Ishikawa (cell line): Measurements from ENCODE around the gene XXYLT1.

Source experiments
- CEBPB ChIP-seq: IDR thresholded peaks from 2 replicates; pipeline ENCODE4 v1.6.1; 2012
- CREB1 ChIP-seq: IDR thresholded peaks from 2 replicates; pipeline ENCODE4 v1.6.1; 2012; ENCODE audit warnings: low read depth
- EGR1 ChIP-seq: IDR thresholded peaks from 2 replicates; pipeline ENCODE4 v1.6.1; 2012
- EP300 ChIP-seq: IDR thresholded peaks from 2 replicates; pipeline ENCODE4 v1.6.1; 2012; ENCODE audit warnings: borderline replicate concordance
- FOXM1 ChIP-seq: IDR thresholded peaks from 2 replicates; pipeline ENCODE4 v1.6.1; 2012; ENCODE audit warnings: low read depth, borderline replicate concordance
- MAX ChIP-seq: IDR thresholded peaks from 2 replicates; pipeline ENCODE4 v1.6.1; 2012
- NFIC ChIP-seq: IDR thresholded peaks from 2 replicates; pipeline ENCODE4 v1.6.1; 2012
- RAD21 ChIP-seq: IDR thresholded peaks from 2 replicates; pipeline ENCODE4 v1.6.1; 2012; ENCODE audit warnings: low read depth
- REST ChIP-seq: IDR thresholded peaks from 2 replicates; pipeline ENCODE4 v1.6.1; 2012; ENCODE audit warnings: low read depth, mild to moderate bottlenecking
- TAF1 ChIP-seq: IDR thresholded peaks from 2 replicates; pipeline ENCODE4 v1.6.1; 2012; ENCODE audit warnings: low read depth, mild to moderate bottlenecking
- TCF12 ChIP-seq: IDR thresholded peaks from 2 replicates; pipeline ENCODE4 v1.6.1; 2012; ENCODE audit warnings: low read depth
- TEAD4 ChIP-seq: IDR thresholded peaks from 2 replicates; pipeline ENCODE4 v1.6.1; 2012
- USF1 ChIP-seq: IDR thresholded peaks from 2 replicates; pipeline ENCODE4 v1.6.1; 2012
- YY1 ChIP-seq: IDR thresholded peaks from 2 replicates; pipeline ENCODE4 v1.6.1; 2012; ENCODE audit warnings: low read depth
- ZBTB7A ChIP-seq: IDR thresholded peaks from 2 replicates; pipeline ENCODE4 v1.6.1; 2012; ENCODE audit warnings: low read depth

Gene XXYLT1

GRCh38 chr3:195269375-195270078 is 1.4 kb downstream of the XXYLT1 start:
- no peak for TF ChIP-seq FOXM1
- TF ChIP-seq CEBPB: no peak
- no peak for TF ChIP-seq EGR1
- TF ChIP-seq ZBTB7A: no peak
- no peak for TF ChIP-seq YY1
- no peak for TF ChIP-seq RAD21

- TF ChIP-seq EP300 (no peak), ZBTB7A (no peak), REST (no peak), CEBPB (no peak), TEAD4 (no peak), EGR1 (no peak), USF1 (no peak), TAF1 (no peak), CREB1 (no peak), FOXM1 (no peak), YY1 (no peak), RAD21 (no peak), TCF12 (no peak), NFIC (no peak), MAX (no peak)
Observed at GRCh38 chr3:195268576-195269309, 2.2 kb downstream of the XXYLT1 start.

- TF ChIP-seq CREB1 (no peak), TCF12 (no peak), RAD21 (no peak), USF1 (no peak), EP300 (no peak), MAX (no peak), CEBPB (no peak), EGR1 (no peak), NFIC (no peak), REST (no peak)
Observed at GRCh38 chr3:195267096-195267495, 3.9 kb downstream of the XXYLT1 start.

- TF ChIP-seq REST (no peak), FOXM1 (no peak), USF1 (no peak), TAF1 (no peak), NFIC (no peak), YY1 (no peak), EP300 (no peak), RAD21 (no peak), TEAD4 (no peak), CREB1 (no peak), ZBTB7A (no peak), TCF12 (no peak), MAX (no peak), CEBPB (no peak)
Observed at GRCh38 chr3:195266428-195266827, 4.5 kb downstream of the XXYLT1 start.
